ENCODE measurements around the gene MAGT1. TPM values are rescaled to one million over a fixed set of nuclear protein-coding genes. Genes with fewer than 3 reads are reported as not detected.
"Not testable (repeated sequence)": the region's sequence is repeated elsewhere in the genome, so short reads cannot be mapped to it uniquely, and the experiment has no call there.

The MAGT1 gene
- 55.1 and 70.0 TPM in 2 replicates for total RNA-seq (ENCODE audit: low replicate concordance)

DNA sequence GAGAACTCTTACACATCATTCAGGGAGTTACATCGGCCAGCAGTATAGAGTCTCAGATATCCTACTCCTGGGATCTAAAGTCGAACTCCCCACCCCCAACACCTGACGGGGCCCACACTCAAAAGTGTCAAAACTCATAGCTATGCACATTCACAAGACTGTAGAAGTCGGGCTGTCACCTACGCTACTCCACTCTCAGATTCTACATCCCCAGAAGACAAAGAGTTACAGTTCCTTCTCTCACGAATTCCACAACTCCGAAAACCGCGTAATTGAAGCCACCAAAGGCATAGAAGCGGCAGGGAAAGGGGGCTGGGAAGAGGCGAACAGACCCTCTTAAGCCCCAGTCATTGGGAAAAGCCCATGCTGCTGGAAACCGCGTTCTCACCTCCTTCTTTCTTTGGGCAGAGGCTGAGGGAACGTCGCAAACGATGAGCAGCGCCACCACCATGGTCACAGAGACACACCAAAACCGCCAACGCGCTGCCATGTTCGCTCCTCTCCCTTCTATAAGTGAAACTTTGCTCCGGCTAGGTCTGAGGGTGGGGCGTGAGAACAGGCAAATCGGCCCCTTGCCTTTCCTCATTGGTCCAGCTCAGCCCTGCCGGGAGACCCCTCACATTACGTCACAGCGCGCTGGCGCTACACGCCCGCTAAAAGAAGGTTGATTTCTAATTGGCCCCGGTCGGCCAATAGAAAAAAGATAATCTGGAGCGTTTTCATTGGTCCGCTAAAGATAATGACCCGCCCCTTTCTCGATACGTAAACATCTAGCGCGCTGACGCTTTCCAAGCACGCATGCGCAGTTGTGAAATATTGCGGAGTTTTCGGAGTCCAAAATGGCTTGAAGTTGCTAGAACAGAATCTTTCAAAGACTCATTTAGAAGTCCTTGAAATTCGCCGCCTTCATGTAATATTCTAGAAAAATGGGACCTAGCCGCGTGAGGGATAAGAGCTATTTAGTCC, at the start of gene MAGT1:
TSS of gene MAGT1 (minus strand) at position 515 of the 966 bp plus-strand sequence. CDS start at position 490, 25 bp downstream.
- DNase-seq (ENCODE audit: low spot score) = peak; percentile 96
- H3K27me3 Mint-ChIP-seq (ENCODE audit: insufficient read depth, low read depth) = peaks cover 2% of the 10 kb centered on the region
- H3K4me3 Mint-ChIP-seq = peak within 1 kb of the TSS; percentile 93
- Histone ChIP-seq H4K20me1 (ENCODE audit: low read depth) (no peaks in the 10 kb centered on the region), H3K27ac (peak within 1 kb of the TSS; percentile 92), H3K36me3 (no peaks in the 10 kb centered on the region), H3K27me3 (no peaks in the 10 kb centered on the region), H3F3A (ENCODE audit: low read depth) (peaks cover 11% of the 10 kb centered on the region), H3K9ac (peak within 1 kb of the TSS; percentile 90), H3K4me1 (no peaks in the 10 kb centered on the region), H3K9me3 (ENCODE audit: low read depth) (no peaks in the 10 kb centered on the region), H2AFZ (replicated peaks) (peak within 1 kb of the TSS; percentile 89), H3K4me2 (peak within 1 kb of the TSS; percentile 79), H3K4me3 (peak within 1 kb of the TSS; percentile 81), H3K79me2 (ENCODE audit: low read depth) (peaks cover 55% of the 10 kb centered on the region)
- peaks cover 3% of the 10 kb centered on the region for H3K9me3 Mint-ChIP-seq
- peaks cover 6% of the 10 kb centered on the region for H3K4me1 Mint-ChIP-seq
- TF ChIP-seq, protein P1, sequence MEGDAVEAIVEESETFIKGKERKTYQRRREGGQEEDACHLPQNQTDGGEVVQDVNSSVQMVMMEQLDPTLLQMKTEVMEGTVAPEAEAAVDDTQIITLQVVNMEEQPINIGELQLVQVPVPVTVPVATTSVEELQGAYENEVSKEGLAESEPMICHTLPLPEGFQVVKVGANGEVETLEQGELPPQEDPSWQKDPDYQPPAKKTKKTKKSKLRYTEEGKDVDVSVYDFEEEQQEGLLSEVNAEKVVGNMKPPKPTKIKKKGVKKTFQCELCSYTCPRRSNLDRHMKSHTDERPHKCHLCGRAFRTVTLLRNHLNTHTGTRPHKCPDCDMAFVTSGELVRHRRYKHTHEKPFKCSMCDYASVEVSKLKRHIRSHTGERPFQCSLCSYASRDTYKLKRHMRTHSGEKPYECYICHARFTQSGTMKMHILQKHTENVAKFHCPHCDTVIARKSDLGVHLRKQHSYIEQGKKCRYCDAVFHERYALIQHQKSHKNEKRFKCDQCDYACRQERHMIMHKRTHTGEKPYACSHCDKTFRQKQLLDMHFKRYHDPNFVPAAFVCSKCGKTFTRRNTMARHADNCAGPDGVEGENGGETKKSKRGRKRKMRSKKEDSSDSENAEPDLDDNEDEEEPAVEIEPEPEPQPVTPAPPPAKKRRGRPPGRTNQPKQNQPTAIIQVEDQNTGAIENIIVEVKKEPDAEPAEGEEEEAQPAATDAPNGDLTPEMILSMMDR (IDR thresholded peaks at IDR 0.05) = no peak
- TF ChIP-seq EZH2phosphoT487 (IDR thresholded peaks at IDR 0.05) = no peak
- TF ChIP-seq EZH2 (IDR thresholded peaks at IDR 0.05) = no peak
- no peaks in the 10 kb centered on the region for H3K36me3 Mint-ChIP-seq
- peak within 1 kb of the TSS; percentile 93 for H3K27ac Mint-ChIP-seq

GRCh38 chrX:77945031-77945430, 49.8 kb upstream of the MAGT1 start:
- not testable (repeated sequence) for H3K4me3 Mint-ChIP-seq; H4K20me1 ChIP-seq (ENCODE audit: low read depth); H3F3A ChIP-seq (ENCODE audit: low read depth); H3K27me3 ChIP-seq; H3K27me3 Mint-ChIP-seq (ENCODE audit: insufficient read depth, low read depth); H3K4me2 ChIP-seq; H3K9ac ChIP-seq; H3K4me1 Mint-ChIP-seq; H3K9me3 ChIP-seq (ENCODE audit: low read depth); H3K27ac ChIP-seq; H3K9me3 Mint-ChIP-seq; H3K27ac Mint-ChIP-seq; H3K36me3 Mint-ChIP-seq; H3K4me3 ChIP-seq; H3K79me2 ChIP-seq (ENCODE audit: low read depth); H2AFZ ChIP-seq (replicated peaks); DNase-seq (ENCODE audit: low spot score); H3K4me1 ChIP-seq; H3K36me3 ChIP-seq

- no peak overlapping the region for H3K4me2 ChIP-seq
- H3K36me3 ChIP-seq = no peaks in the 10 kb centered on the region
- no peaks in the 10 kb centered on the region for H3K9me3 Mint-ChIP-seq
- no peaks in the 10 kb centered on the region for H3K36me3 Mint-ChIP-seq
- DNase-seq (ENCODE audit: low spot score) = no peak
- no peak overlapping the region for H3K27ac Mint-ChIP-seq
- H3K9me3 ChIP-seq (ENCODE audit: low read depth) = no peaks in the 10 kb centered on the region
- TF ChIP-seq EZH2phosphoT487 (IDR thresholded peaks at IDR 0.05) (no peak), EZH2 (IDR thresholded peaks at IDR 0.05) (no peak)
- TF ChIP-seq, protein P1 (IDR thresholded peaks at IDR 0.05) = no peak
- no peaks in the 10 kb centered on the region for H3K4me1 ChIP-seq
- no peaks in the 10 kb centered on the region for H4K20me1 ChIP-seq (ENCODE audit: low read depth)
- no peaks in the 10 kb centered on the region for H3F3A ChIP-seq (ENCODE audit: low read depth)
- H3K27me3 Mint-ChIP-seq (ENCODE audit: insufficient read depth, low read depth) = no peaks in the 10 kb centered on the region
- no peaks in the 10 kb centered on the region for H3K27me3 ChIP-seq
- no peak overlapping the region for H2AFZ ChIP-seq (replicated peaks)
- H3K27ac ChIP-seq = no peak overlapping the region
- no peak overlapping the region for H3K9ac ChIP-seq
- no peak overlapping the region for H3K4me3 Mint-ChIP-seq
- no peaks in the 10 kb centered on the region for H3K79me2 ChIP-seq (ENCODE audit: low read depth)
- no peak overlapping the region for H3K4me3 ChIP-seq
- H3K4me1 Mint-ChIP-seq = no peaks in the 10 kb centered on the region
Observed at GRCh38 chrX:77938083-77938680, 42.9 kb upstream of the MAGT1 start.
